IPS-NIHi7 (cell line): Measurements from ENCODE around the gene PRDM9.
"Not testable (repeated sequence)": the region's sequence is repeated elsewhere in the genome, so short reads cannot be mapped to it uniquely, and the experiment has no call there.

Source experiments
- DNase-seq: peaks from one replicate; pipeline ENCODE4 v3.0.0; 2012; ENCODE audit warnings: mixed read lengths; ENCODE audit errors: extremely low spot score

Gene PRDM9

DNA sequence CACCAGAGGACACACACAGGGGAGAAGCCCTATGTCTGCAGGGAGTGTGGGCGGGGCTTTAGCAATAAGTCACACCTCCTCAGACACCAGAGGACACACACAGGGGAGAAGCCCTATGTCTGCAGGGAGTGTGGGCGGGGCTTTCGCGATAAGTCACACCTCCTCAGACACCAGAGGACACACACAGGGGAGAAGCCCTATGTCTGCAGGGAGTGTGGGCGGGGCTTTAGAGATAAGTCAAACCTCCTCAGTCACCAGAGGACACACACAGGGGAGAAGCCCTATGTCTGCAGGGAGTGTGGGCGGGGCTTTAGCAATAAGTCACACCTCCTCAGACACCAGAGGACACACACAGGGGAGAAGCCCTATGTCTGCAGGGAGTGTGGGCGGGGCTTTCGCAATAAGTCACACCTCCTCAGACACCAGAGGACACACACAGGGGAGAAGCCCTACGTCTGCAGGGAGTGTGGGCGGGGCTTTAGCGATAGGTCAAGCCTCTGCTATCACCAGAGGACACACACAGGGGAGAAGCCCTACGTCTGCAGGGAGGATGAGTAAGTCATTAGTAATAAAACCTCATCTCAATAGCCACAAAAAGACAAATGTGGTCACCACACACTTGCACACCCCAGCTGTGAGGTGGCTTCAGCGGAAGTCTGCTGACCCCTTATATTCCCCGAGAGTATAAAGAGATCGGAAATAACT is 20.0 kb downstream of the PRDM9 start:
- DNase-seq: not testable (repeated sequence)

- DNase-seq: no peak
These were observed 21.3 kb downstream of the PRDM9 start for GRCh38 chr5:23528677-23529076.

DNA sequence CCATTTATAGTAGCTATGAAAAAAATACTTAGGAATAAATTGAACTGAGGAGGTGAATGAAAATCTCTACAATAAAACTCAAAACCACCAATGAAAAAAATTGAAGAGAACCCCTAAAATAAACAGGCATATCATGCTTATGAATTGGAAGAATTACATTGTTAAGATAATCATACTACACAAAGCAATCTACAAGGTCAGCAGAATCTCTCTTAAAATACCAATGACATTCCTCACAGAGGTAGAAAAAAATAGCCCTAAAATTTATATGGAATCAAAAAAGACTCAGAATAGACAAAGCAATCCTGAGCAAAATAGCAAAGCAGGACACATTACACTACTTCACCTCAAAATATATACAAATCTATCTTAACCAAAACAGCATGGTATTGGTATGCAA is 23.2 kb downstream of the PRDM9 start:
- no peak for DNase-seq

DNA sequence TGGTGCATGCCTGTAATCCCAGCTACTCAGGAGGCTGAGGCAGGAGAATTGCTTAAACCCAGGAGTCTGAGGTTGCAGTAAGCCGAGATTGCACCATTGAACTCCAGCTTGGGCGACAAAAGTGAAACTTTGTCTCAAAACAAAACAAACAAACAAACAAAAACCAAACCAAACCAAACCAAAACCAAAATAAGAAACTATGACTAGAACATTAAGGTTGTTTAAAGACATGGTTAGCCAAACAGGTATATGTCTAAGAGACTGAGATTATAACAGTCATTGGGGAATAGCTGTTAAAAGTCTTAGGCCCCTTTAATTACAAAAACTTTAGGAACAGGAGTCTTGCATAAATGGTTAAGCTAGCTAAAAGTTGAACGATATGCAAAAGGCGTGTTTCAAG is 63.6 kb downstream of the PRDM9 start:
- DNase-seq: no peak
